ENCODE data around the gene PRM1. TPM values are rescaled to one million over a fixed set of nuclear protein-coding genes. Genes with fewer than 3 reads are reported as not detected.

PRM1 gene
- total RNA-seq, 1 donor from 2014 or later = not detected

GRCh38 chr16:11273721-11274324 is 7.3 kb downstream of the PRM1 start:
- Histone ChIP-seq H3K27me3 (ENCODE audit: control insufficient read depth, insufficient read depth, low read length) (peaks cover 2% of the 10 kb centered on the region), H3K36me3 (ENCODE audit: control insufficient read depth, insufficient read depth, low read length) (no peaks in the 10 kb centered on the region), H3K4me3 (ENCODE audit: low read depth, low read length) (no peak overlapping the region)
- TF ChIP-seq CTCF (IDR thresholded peaks at IDR 0.05; ENCODE audit: insufficient read depth, low read length, severe bottlenecking) = no peak
- DNase-seq (ENCODE audit: low read depth) (no peak), FAIRE-seq (no peak)

- FAIRE-seq (no peak), DNase-seq (ENCODE audit: low read depth) (no peak)
- no peak for TF ChIP-seq CTCF (IDR thresholded peaks at IDR 0.05; ENCODE audit: insufficient read depth, low read length, severe bottlenecking)
- H3K27me3 ChIP-seq (ENCODE audit: control insufficient read depth, insufficient read depth, low read length) = no peaks in the 10 kb centered on the region
- no peaks in the 10 kb centered on the region for H3K36me3 ChIP-seq (ENCODE audit: control insufficient read depth, insufficient read depth, low read length)
- no peak within 1 kb of the TSS for H3K4me3 ChIP-seq (ENCODE audit: low read depth, low read length)
Measured at GRCh38 chr16:11272921-11273720, 8.0 kb downstream of the PRM1 start, which contains the start of gene PRM3. Gene PRM3, minus strand, starts transcription at chr16:11273629. Its CDS starts 34 bp downstream, at chr16:11273595.

- TF ChIP-seq CTCF (IDR thresholded peaks at IDR 0.05; ENCODE audit: insufficient read depth, low read length, severe bottlenecking) = no peak
- FAIRE-seq (no peak), DNase-seq (ENCODE audit: low read depth) (peak; percentile 46)
- Histone ChIP-seq H3K27me3 (ENCODE audit: control insufficient read depth, insufficient read depth, low read length) (no peaks in the 10 kb centered on the region), H3K36me3 (ENCODE audit: control insufficient read depth, insufficient read depth, low read length) (no peaks in the 10 kb centered on the region), H3K4me3 (ENCODE audit: low read depth, low read length) (no peak overlapping the region)
Measured at GRCh38 chr16:11272484-11272883, 8.6 kb downstream of the PRM1 start.

GRCh38 chr16:11271610-11272009 is 9.5 kb downstream of the PRM1 start:
- FAIRE-seq = no peak

GRCh38 chr16:11270602-11271162 is 10.4 kb downstream of the PRM1 start:
- Histone ChIP-seq H3K4me3 (ENCODE audit: low read depth, low read length) (no peak overlapping the region), H3K27me3 (ENCODE audit: control insufficient read depth, insufficient read depth, low read length) (peaks cover under 1% of the 10 kb centered on the region), H3K36me3 (ENCODE audit: control insufficient read depth, insufficient read depth, low read length) (no peaks in the 10 kb centered on the region)
- DNase-seq (ENCODE audit: low read depth) = no peak
- TF ChIP-seq CTCF (IDR thresholded peaks at IDR 0.05; ENCODE audit: insufficient read depth, low read length, severe bottlenecking) = no peak
- FAIRE-seq = no peak

More at GRCh38 chr16:11271610-11272009, 9.5 kb downstream of the PRM1 start:
- DNase-seq (ENCODE audit: low read depth) = no peak
- H3K27me3 ChIP-seq (ENCODE audit: control insufficient read depth, insufficient read depth, low read length) = no peaks in the 10 kb centered on the region
- no peak for TF ChIP-seq CTCF (IDR thresholded peaks at IDR 0.05; ENCODE audit: insufficient read depth, low read length, severe bottlenecking)
- H3K36me3 ChIP-seq (ENCODE audit: control insufficient read depth, insufficient read depth, low read length) = no peaks in the 10 kb centered on the region
- H3K4me3 ChIP-seq (ENCODE audit: low read depth, low read length) = no peak overlapping the region

All from bronchial epithelial cell (primary cell).